Limb (tissue), 2 donors: ENCODE data around the gene MID1.

Experiments used
- DNase-seq, 2 donors: peaks; one replicate each; pipeline ENCODE4 v3.0.0-alpha.2; 2016; ENCODE audit errors: extremely low spot score in 2 of 2

The MID1 gene

GRCh38 chrX:10492250-10492649, 128.1 kb downstream of the MID1 start:
- no peak for DNase-seq

- DNase-seq: no peak
These were observed 134.0 kb downstream of the MID1 start for GRCh38 chrX:10486373-10486772.

GRCh38 chrX:10485326-10485725, 135.1 kb downstream of the MID1 start:
- DNase-seq: no peak

- no peak for DNase-seq
These were observed 135.6 kb downstream of the MID1 start for GRCh38 chrX:10484683-10485247.

GRCh38 chrX:10483191-10483831, 137.1 kb downstream of the MID1 start:
- DNase-seq: no peak

- no peak for DNase-seq
These were observed 137.7 kb downstream of the MID1 start for GRCh38 chrX:10482708-10483107.

- DNase-seq: no peak
These were observed 138.1 kb downstream of the MID1 start for GRCh38 chrX:10482261-10482660.

GRCh38 chrX:10480861-10481260, 139.5 kb downstream of the MID1 start:
- DNase-seq: no peak

GRCh38 chrX:10479508-10479907, 140.9 kb downstream of the MID1 start:
- DNase-seq: no peak

GRCh38 chrX:10477525-10477924, 142.9 kb downstream of the MID1 start:
- DNase-seq: no peak

- DNase-seq: no peak
These were observed 145.3 kb downstream of the MID1 start for GRCh38 chrX:10474913-10475568.

GRCh38 chrX:10474510-10474909, 145.9 kb downstream of the MID1 start:
- no peak for DNase-seq

- no peak for DNase-seq
These were observed 149.0 kb downstream of the MID1 start for GRCh38 chrX:10471418-10471817.

- no peak for DNase-seq
These were observed 150.4 kb downstream of the MID1 start for GRCh38 chrX:10470009-10470408.

- DNase-seq: no peak
These were observed 152.6 kb downstream of the MID1 start for GRCh38 chrX:10467793-10468192.

- DNase-seq: no peak
These were observed 155.1 kb downstream of the MID1 start for GRCh38 chrX:10465254-10465653.

- no peak for DNase-seq
These were observed 163.3 kb downstream of the MID1 start for GRCh38 chrX:10457092-10457491.

GRCh38 chrX:10453945-10454344, 166.4 kb downstream of the MID1 start:
- no peak for DNase-seq

- DNase-seq: no peak
These were observed 169.4 kb downstream of the MID1 start for GRCh38 chrX:10450959-10451355.

GRCh38 chrX:10450229-10450958, 170.0 kb downstream of the MID1 start:
- no peak for DNase-seq

- DNase-seq: no peak
These were observed 172.7 kb downstream of the MID1 start for GRCh38 chrX:10447564-10448214.

- no peak for DNase-seq
These were observed 176.2 kb downstream of the MID1 start for GRCh38 chrX:10444204-10444603.
